GM12873 (cell line): ENCODE results near the gene SLC6A19.

Experiments
- TF ChIP-seq, protein P1 (sequence below): IDR thresholded peaks from 2 replicates; pipeline ENCODE4 v1.5.1; 2012; ENCODE audit warnings: low read depth, mild to moderate bottlenecking, moderate library complexity, low read length, control low read depth; ENCODE audit not compliant: insufficient read depth; ENCODE audit errors: missing control alignments

Gene SLC6A19

GRCh38 chr5:1217596-1218206, 16.3 kb downstream of the SLC6A19 start:
- TF ChIP-seq, protein P1, sequence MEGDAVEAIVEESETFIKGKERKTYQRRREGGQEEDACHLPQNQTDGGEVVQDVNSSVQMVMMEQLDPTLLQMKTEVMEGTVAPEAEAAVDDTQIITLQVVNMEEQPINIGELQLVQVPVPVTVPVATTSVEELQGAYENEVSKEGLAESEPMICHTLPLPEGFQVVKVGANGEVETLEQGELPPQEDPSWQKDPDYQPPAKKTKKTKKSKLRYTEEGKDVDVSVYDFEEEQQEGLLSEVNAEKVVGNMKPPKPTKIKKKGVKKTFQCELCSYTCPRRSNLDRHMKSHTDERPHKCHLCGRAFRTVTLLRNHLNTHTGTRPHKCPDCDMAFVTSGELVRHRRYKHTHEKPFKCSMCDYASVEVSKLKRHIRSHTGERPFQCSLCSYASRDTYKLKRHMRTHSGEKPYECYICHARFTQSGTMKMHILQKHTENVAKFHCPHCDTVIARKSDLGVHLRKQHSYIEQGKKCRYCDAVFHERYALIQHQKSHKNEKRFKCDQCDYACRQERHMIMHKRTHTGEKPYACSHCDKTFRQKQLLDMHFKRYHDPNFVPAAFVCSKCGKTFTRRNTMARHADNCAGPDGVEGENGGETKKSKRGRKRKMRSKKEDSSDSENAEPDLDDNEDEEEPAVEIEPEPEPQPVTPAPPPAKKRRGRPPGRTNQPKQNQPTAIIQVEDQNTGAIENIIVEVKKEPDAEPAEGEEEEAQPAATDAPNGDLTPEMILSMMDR = no peak

- TF ChIP-seq, protein P1 = no peak
Measured at GRCh38 chr5:1218351-1219080, 17.1 kb downstream of the SLC6A19 start.

DNA sequence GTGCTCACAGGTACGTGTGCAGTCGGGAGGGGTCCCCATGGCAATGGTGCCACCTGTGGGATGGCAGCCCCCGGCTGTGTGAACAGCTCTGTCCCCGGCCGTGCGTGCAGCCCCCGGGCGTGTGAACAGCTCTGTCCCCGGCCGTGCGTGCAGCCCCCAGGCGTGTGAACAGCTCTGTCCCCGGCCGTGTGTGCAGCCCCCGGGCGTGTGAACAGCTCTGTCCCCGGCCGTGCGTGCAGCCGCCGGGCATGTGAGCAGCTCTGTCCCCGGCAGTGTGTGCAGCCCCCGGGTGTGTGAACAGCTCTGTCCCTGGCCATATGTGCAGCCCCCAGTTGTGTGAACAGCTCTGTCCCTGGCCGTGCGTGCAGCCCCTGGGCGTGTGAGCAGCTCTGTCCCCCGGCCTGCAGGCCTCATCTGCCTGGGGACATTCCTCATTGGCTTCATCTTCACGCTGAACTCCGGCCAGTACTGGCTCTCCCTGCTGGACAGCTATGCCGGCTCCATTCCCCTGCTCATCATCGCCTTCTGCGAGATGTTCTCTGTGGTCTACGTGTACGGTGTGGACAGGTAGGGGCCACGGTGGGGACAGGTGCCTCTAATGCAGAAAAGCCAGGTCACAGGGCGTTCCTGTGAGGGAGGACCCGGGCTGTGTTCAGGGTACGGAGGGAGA, 17.8 kb downstream of the SLC6A19 start:
- TF ChIP-seq, protein P1 = no peak

DNA sequence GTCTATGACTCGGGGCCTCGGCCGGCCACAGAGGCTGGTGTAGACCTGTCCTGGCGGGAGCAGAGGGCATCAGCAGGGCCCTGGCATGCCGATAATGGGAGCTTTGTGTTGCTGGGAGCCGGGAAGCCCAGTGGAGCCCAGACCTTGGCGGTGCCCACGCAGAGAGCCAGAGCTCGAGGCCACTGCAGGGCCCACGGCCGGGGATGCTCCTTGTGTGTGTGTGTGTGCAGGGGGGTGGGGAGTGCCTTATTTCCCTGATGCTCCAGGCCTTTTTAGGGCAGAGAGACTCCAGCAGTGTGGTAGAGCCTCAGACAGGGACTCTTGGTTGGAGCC, 18.3 kb downstream of the SLC6A19 start:
- TF ChIP-seq, protein P1 = no peak

- TF ChIP-seq, protein P1 = no peak
Measured at GRCh38 chr5:1220351-1220750, 19.0 kb downstream of the SLC6A19 start.

DNA sequence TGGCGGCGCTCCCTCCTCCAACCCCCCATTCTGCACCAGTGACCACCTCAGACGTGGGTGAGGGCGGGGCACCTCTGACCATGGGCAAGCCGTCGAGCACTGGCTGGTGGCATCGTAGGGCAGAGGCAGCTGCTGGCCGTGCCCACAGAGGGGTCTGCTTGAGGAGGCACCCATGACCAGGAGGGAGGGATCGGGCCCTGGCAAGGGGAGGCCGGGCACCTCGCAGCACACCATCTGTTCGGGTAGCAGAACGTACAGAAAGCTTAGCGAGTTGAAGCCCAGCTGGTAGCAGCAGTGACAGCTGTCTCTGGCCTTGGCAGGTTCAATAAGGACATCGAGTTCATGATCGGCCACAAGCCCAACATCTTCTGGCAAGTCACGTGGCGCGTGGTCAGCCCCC, 19.4 kb downstream of the SLC6A19 start:
- TF ChIP-seq, protein P1 = no peak

DNA sequence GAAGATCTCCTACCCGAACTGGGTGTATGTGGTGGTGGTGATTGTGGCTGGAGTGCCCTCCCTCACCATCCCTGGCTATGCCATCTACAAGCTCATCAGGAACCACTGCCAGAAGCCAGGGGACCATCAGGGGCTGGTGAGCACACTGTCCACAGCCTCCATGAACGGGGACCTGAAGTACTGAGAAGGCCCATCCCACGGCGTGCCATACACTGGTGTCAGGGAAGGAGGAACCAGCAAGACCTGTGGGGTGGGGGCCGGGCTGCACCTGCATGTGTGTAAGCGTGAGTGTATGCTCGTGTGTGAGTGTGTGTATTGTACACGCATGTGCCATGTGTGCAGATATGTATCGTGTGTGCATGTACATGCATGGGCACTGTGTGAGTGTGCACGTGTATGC, 20.3 kb downstream of the SLC6A19 start:
- TF ChIP-seq, protein P1 = no peak
